Neural progenitor cell (in vitro differentiated cells): Measurements from ENCODE around the gene EYS. TPM values are rescaled to one million over a fixed set of nuclear protein-coding genes. Genes with fewer than 3 reads are reported as not detected.
A peak's percentile ranks its signal among the peaks of the same experiment; 100 is the strongest.
"Not testable (repeated sequence)": the region's sequence is repeated elsewhere in the genome, so short reads cannot be mapped to it uniquely, and the experiment has no call there.

ENCODE experiments used
- DNase-seq: peaks from one replicate; pipeline ENCODE4 v3.0.0-alpha.2; 2016; ENCODE audit warnings: low spot score
- H2AFZ ChIP-seq: fragments of 200-600 bp; sonication (generic); replicated peaks from 2 replicates; pipeline ENCODE4 v1.6.1; 2016; ENCODE audit warnings: antibody characterized with exemption
- H3F3A ChIP-seq: fragments of 200-600 bp; sonication (generic); 2 replicates; pipeline ENCODE4 v1.6.1; 2016; ENCODE audit warnings: antibody characterized with exemption, low read depth
- H3K27ac ChIP-seq: fragments of 200-600 bp; sonication (generic); 2 replicates; pipeline ENCODE4 v1.5.1; 2016; ENCODE audit warnings: mild to moderate bottlenecking
- H3K27me3 ChIP-seq: fragments of 200-600 bp; sonication (generic); 2 replicates; pipeline ENCODE4 v1.6.1; 2016; ENCODE audit warnings: mild to moderate bottlenecking, moderate library complexity
- H3K36me3 ChIP-seq: fragments of 200-600 bp; sonication (generic); 2 replicates; pipeline ENCODE4 v1.5.1; 2016
- H3K4me1 ChIP-seq: fragments of 200-600 bp; sonication (generic); 2 replicates; pipeline ENCODE4 v1.6.1; 2016; ENCODE audit warnings: mixed run types
- H3K4me2 ChIP-seq: fragments of 200-600 bp; sonication (generic); 2 replicates; pipeline ENCODE4 v1.6.1; 2016
- H3K4me3 ChIP-seq: fragments of 200-600 bp; sonication (generic); 2 replicates; pipeline ENCODE4 v1.5.1; 2016
- H3K79me2 ChIP-seq: fragments of 200-600 bp; sonication (generic); 2 replicates; pipeline ENCODE4 v1.6.1; 2016; ENCODE audit warnings: low read depth
- H3K9ac ChIP-seq: fragments of 200-600 bp; sonication (generic); 2 replicates; pipeline ENCODE4 v1.6.1; 2016
- H3K9me3 ChIP-seq: fragments of 200-600 bp; sonication (generic); 2 replicates; pipeline ENCODE4 v1.5.1; 2016; ENCODE audit warnings: low read depth
- H4K20me1 ChIP-seq: fragments of 200-600 bp; sonication (generic); 2 replicates; pipeline ENCODE4 v1.6.1; 2016; ENCODE audit warnings: low read depth
- H3K27ac Mint-ChIP-seq: 3 replicates; pipeline ENCODE4 v1.8.0; 2021; ENCODE audit warnings: mixed read lengths
- H3K27me3 Mint-ChIP-seq: 2 replicates; pipeline ENCODE4 v1.8.0; 2022; ENCODE audit warnings: low read depth, mild to moderate bottlenecking, inconsistent platforms, moderate library complexity, mixed read lengths; ENCODE audit not compliant: insufficient read depth
- H3K36me3 Mint-ChIP-seq: 3 replicates; pipeline ENCODE4 v1.8.0; 2021; ENCODE audit warnings: mixed read lengths
- H3K4me1 Mint-ChIP-seq: 3 replicates; pipeline ENCODE4 v1.8.0; 2021; ENCODE audit warnings: mixed read lengths
- H3K4me3 Mint-ChIP-seq: 3 replicates; pipeline ENCODE4 v1.8.0; 2021; ENCODE audit warnings: mild to moderate bottlenecking, moderate library complexity, mixed read lengths
- H3K9me3 Mint-ChIP-seq: 3 replicates; pipeline ENCODE4 v1.8.0; 2020; ENCODE audit warnings: mixed read lengths
- EZH2 ChIP-seq: fragments of 200-600 bp; sonication (generic); IDR thresholded peaks from 2 replicates; pipeline ENCODE4 v1.6.1; 2017; ENCODE audit warnings: antibody characterized with exemption, mild to moderate bottlenecking, moderate library complexity
- EZH2phosphoT487 ChIP-seq: fragments of 200-600 bp; sonication (generic); IDR thresholded peaks from 2 replicates; pipeline ENCODE4 v1.6.1; 2017; ENCODE audit warnings: antibody characterized with exemption
- total RNA-seq: library from RNA; depleted of rRNA; stranded (reverse); fragments of >200 nt; gene quantifications from 2 replicates; pipeline ENCODE4 v1.2.3, GENCODE V29; 2015; ENCODE audit warnings: low replicate concordance
- TF ChIP-seq, protein P1 (sequence below): fragments of 200-600 bp; sonication (generic); IDR thresholded peaks from 2 replicates; pipeline ENCODE4 v1.5.1; 2017; ENCODE audit warnings: antibody characterized with exemption, mild to moderate bottlenecking

EYS gene
- total RNA-seq, 1 donor from 2014 or later = not detected

DNA sequence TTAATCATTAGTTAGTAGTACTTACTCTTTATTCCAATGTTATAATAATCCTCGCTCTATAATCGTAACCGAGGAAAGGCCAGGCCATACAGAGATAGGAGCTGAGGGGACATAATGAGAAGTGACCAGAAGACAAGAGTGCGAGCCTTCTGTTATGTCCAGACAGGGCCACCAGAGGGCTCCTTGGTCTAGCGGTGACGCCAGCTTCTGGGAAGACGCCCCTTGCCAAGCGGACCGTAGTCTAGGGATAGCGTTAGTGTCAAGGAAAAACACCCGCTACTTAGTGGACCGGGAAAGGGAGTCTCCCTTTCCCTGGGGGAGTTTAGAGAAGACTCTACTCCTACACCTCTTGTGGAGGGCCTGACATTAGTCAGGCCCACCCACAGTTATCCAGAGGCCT lies 1237.6 kb downstream of the EYS start:
- DNase-seq = peak; percentile 60
- H3K4me3 Mint-ChIP-seq, H3K27ac ChIP-seq, H3K36me3 ChIP-seq, H3K4me2 ChIP-seq, H3K36me3 Mint-ChIP-seq, H3K4me3 ChIP-seq, H3K9me3 ChIP-seq, H3K79me2 ChIP-seq, H4K20me1 ChIP-seq, H3F3A ChIP-seq, H3K27me3 Mint-ChIP-seq, H3K4me1 Mint-ChIP-seq, H3K9ac ChIP-seq, H3K27me3 ChIP-seq, H3K27ac Mint-ChIP-seq, H3K4me1 ChIP-seq: not testable (repeated sequence)
- H3K9me3 Mint-ChIP-seq = peaks cover 12% of the 10 kb centered on the region
- peak overlapping the region; percentile 86 for H2AFZ ChIP-seq
- TF ChIP-seq, protein P1, sequence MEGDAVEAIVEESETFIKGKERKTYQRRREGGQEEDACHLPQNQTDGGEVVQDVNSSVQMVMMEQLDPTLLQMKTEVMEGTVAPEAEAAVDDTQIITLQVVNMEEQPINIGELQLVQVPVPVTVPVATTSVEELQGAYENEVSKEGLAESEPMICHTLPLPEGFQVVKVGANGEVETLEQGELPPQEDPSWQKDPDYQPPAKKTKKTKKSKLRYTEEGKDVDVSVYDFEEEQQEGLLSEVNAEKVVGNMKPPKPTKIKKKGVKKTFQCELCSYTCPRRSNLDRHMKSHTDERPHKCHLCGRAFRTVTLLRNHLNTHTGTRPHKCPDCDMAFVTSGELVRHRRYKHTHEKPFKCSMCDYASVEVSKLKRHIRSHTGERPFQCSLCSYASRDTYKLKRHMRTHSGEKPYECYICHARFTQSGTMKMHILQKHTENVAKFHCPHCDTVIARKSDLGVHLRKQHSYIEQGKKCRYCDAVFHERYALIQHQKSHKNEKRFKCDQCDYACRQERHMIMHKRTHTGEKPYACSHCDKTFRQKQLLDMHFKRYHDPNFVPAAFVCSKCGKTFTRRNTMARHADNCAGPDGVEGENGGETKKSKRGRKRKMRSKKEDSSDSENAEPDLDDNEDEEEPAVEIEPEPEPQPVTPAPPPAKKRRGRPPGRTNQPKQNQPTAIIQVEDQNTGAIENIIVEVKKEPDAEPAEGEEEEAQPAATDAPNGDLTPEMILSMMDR = peak; percentile 69

DNA sequence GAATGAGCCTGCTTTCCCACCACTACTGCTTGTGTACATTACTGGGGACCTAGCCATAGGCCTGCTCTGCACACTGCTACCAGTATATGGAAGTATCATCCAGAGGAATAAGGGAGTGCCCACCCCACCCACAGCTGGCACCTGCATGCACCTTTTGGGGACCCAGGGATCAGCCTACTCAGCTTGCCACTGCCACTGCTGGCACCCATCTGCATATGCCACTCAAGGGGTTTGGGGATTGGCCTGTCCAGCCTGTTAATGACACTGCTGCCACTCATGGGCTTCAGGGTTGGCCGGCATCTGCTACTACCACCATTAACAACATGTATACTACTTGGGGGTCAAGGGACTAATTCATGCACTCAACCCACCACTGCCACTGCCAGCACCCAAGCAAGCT lies 1239.4 kb downstream of the EYS start:
- H3K4me1 Mint-ChIP-seq = no peaks in the 10 kb centered on the region
- Histone ChIP-seq H3K4me2 (no peak overlapping the region), H3K9ac (no peak overlapping the region), H3K36me3 (no peaks in the 10 kb centered on the region), H3K79me2 (no peaks in the 10 kb centered on the region), H3K27me3 (no peaks in the 10 kb centered on the region), H3K27ac (no peak overlapping the region), H2AFZ (no peak overlapping the region), H4K20me1 (no peaks in the 10 kb centered on the region), H3F3A (no peaks in the 10 kb centered on the region), H3K4me1 (no peaks in the 10 kb centered on the region), H3K4me3 (no peak overlapping the region), H3K9me3 (peaks cover 5% of the 10 kb centered on the region)
- H3K27ac Mint-ChIP-seq = no peak overlapping the region
- H3K9me3 Mint-ChIP-seq = peaks cover 12% of the 10 kb centered on the region
- H3K36me3 Mint-ChIP-seq = no peaks in the 10 kb centered on the region
- no peak overlapping the region for H3K4me3 Mint-ChIP-seq
- peaks cover 2% of the 10 kb centered on the region for H3K27me3 Mint-ChIP-seq
- no peak for DNase-seq
- TF ChIP-seq, protein P1 = no peak
- no peak for TF ChIP-seq EZH2
- no peak for TF ChIP-seq EZH2phosphoT487

DNA sequence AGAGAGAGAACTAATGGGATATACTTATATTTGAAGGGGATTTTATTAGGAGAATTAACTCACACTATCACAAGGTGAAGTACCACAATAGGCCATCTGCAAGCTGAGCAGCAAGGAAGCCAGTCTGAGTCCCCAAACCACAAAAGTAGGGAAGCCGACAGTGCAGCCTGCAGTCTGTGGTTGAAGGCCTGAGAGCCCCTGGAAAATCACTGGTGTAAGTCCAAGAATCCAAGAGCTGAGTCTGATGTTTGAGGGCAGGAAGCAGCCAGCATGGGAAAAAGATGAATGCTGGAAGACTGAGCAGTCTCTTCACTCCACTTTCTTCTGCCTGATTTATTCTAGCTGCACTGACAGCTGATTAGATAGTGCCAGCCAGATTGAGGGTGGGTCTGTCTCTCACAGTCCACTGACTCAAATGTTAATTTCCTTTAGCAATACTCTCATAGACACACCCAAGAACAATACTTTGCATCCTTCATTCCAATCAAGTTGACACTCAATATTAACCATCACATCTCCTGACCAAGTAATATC lies 1247.5 kb downstream of the EYS start:
- H4K20me1 ChIP-seq = no peaks in the 10 kb centered on the region
- no peaks in the 10 kb centered on the region for H3F3A ChIP-seq
- Mint-ChIP-seq H3K4me1 (peaks cover 7% of the 10 kb centered on the region), H3K9me3 (no peaks in the 10 kb centered on the region), H3K27me3 (no peaks in the 10 kb centered on the region), H3K4me3 (no peak overlapping the region), H3K27ac (no peak overlapping the region), H3K36me3 (no peaks in the 10 kb centered on the region)
- no peaks in the 10 kb centered on the region for H3K4me1 ChIP-seq
- peak overlapping the region; percentile 46 for H2AFZ ChIP-seq
- no peak overlapping the region for H3K9ac ChIP-seq
- H3K4me2 ChIP-seq = no peak overlapping the region
- peaks cover 1% of the 10 kb centered on the region for H3K9me3 ChIP-seq
- H3K4me3 ChIP-seq = no peak overlapping the region
- no peaks in the 10 kb centered on the region for H3K79me2 ChIP-seq
- no peaks in the 10 kb centered on the region for H3K27me3 ChIP-seq
- TF ChIP-seq EZH2phosphoT487 (no peak), EZH2 (no peak)
- TF ChIP-seq, protein P1 = no peak
- H3K27ac ChIP-seq = no peak overlapping the region
- DNase-seq = peak; percentile 9
- H3K36me3 ChIP-seq = no peaks in the 10 kb centered on the region

DNA sequence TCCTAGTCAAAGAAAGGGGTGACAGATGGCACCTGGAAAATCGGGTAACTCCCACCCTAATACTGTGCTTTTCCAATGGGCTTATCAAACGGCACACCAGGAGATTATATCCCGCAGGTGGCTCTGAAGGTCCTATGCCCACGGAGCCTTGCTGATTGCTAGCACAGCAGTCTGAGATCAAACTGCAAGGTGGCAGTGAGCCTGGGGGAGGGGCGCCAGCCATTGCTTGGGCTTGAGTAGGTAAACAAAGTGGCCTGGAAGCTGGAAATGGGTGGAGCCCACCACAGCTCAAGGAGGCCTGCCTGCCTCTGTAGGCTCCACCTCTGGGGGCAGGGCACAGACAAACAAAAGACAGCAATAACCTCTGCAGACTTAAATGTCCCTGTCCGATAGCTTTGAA lies 1258.9 kb downstream of the EYS start:
- H3K4me3 Mint-ChIP-seq, H3K27ac ChIP-seq, H3K9ac ChIP-seq, H3K36me3 Mint-ChIP-seq, H3K79me2 ChIP-seq, H3K36me3 ChIP-seq, H3K4me3 ChIP-seq, H3K4me1 Mint-ChIP-seq, H4K20me1 ChIP-seq, H3K27me3 ChIP-seq, H3K9me3 ChIP-seq, H3K27ac Mint-ChIP-seq, H3F3A ChIP-seq, H2AFZ ChIP-seq, H3K27me3 Mint-ChIP-seq, H3K4me2 ChIP-seq, H3K4me1 ChIP-seq, DNase-seq: not testable (repeated sequence)
- H3K9me3 Mint-ChIP-seq = peaks cover 11% of the 10 kb centered on the region
